Loucy (cell line): ENCODE data around the gene NETO2.
"Not testable (repeated sequence)": the region's sequence is repeated elsewhere in the genome, so short reads cannot be mapped to it uniquely, and the experiment has no call there.

Experiments used
- CTCF ChIP-seq: fragments of 200-600 bp; sonication (generic); conservative IDR thresholded peaks from 2 replicates; pipeline ENCODE4 v1.5.1; 2014; ENCODE audit warnings: mild to moderate bottlenecking, antibody characterized with exemption, low read length
- EZH2phosphoT487 ChIP-seq: fragments of 200-600 bp; IDR thresholded peaks from 2 replicates; pipeline ENCODE4 v1.6.1; 2018; ENCODE audit warnings: antibody characterized with exemption, mild to moderate bottlenecking, moderate library complexity, borderline replicate concordance

- not testable (repeated sequence) for TF ChIP-seq CTCF, EZH2phosphoT487
These were observed 87.7 kb downstream of the NETO2 start for GRCh38 chr16:47056061-47056460.
